HG02852 (cell line): ENCODE measurements around the gene ZNF584.
A peak's percentile ranks its signal among the peaks of the same experiment; 100 is the strongest.

Source experiments
- ATAC-seq: cut with Tn5 transposase; IDR thresholded peaks from one replicate; pipeline ENCODE4 v1.9.1; 2021; ENCODE audit warnings: mild to moderate bottlenecking, moderate library complexity; ENCODE audit not compliant: unreplicated experiment

Gene ZNF584

DNA sequence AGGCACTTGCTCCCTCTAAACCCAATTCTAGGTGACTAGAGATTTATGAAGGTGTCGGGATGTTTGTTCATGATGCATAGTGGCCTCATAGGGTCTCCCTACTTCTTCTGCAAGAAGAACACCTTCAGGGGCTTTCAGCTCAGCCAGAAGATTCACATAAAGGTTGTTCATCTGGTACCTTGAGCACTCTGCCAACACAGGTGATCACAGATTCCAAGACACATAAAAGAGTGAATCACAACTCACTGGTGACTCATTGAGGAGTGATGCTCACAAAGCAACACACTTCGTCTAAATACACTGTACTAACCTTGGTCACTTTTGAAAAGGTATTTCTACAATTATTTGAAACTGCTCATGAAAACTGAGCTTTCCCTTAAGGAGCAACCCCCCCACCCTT lies 51.6 kb downstream of the ZNF584 start:
- ATAC-seq = no peak

DNA sequence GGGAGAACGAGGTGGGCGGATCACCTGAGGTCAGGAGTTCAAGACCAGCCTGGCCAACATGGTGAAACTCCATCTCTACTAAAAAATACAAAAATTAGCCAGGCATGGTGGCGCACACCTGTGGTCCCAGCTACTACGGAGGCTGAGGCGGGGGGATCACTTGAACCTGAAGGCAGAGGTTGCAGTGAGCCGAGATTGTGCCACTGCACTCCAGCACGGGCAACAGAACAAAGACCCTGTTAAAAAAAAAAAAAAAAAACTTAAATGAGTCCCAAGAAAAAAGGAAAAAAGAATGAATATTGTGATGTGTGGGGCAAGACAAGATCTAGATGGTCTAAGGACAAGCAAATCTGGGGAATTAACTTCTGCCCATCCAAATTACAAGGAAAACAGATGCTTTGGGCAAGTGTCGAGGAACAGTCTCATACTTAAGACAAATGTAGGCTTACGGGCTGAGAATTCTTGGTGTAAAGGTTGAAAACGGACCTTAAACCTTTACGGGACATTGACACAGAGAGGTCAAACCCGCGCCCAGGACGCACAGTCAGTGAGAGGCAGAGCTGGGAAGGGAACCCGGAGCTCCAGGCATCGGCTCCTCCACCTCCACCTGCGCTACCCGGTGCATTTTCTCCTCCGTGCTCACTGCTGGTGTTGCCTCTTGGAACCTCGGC lies 57.8 kb downstream of the ZNF584 start:
- peak; percentile 18 for ATAC-seq

DNA sequence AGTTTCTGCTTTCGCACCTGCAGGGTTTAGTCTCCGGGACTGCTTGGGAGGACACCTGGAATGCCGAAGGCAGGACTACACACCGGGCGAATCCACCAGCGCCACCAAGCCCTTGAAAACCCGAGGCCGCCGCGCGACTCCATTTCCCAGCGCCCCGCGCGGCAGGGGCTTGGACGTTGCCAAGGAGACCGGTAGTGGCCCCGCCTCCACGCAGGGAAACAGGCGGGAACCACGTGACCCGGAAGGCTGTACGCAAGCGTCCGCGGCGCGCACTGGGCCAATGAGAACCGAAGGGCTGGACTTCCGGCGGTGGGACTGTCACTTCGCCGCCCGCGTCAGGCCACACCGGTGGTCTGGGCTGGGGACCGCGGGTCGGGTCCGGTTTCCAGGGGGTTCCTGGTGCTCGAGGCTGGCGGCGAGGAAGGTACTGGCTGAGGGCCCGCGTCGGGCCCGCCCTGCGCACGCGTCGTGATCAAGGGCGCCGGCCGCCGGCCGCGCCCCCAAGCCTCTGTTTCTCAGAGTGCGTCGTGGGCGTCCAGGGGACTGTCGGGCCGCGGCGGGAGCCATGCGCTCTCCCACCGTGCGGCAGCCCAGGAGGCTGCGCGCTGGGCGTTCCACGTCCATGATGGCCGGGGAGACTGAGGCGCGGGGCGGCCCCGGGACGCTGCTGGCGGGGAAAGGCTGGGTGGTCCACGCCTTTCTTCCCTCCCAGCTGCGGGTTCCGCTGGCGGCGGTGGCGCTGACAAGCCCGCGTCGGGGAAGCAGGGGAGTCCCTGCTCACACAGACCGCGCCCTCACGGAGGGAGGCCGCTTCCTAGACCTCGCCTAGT lies 58.5 kb downstream of the ZNF584 start, which contains the start of gene ZNF324:
TSS of gene ZNF324 (plus strand) at position 321 of the 830 bp plus-strand sequence. CDS start 2,106 bp downstream, outside the sequence.
- peak; percentile 78 for ATAC-seq
